ENCODE data around the gene COX11. TPM values are rescaled to one million over a fixed set of nuclear protein-coding genes. Genes with fewer than 3 reads are reported as not detected.

Gene COX11
- total and polyA plus RNA-seq, 2 of the 8 experiments (the other 6 are each of a cell fraction or from before 2014, with no cell fraction given): 43.0 to 54.1 TPM

GRCh38 chr17:54945231-54945630, 23.2 kb downstream of the COX11 start (continued):
- TF ChIP-seq GTF2F1 (IDR thresholded peaks at IDR 0.05; ENCODE audit: borderline replicate concordance, low read depth, low read length): no peak
- TF ChIP-seq CEBPB (IDR thresholded peaks at IDR 0.05; ENCODE audit: low read depth, low read length): no peak
- TF ChIP-seq TAF7 (optimal IDR thresholded peaks at IDR 0.05; ENCODE audit: borderline replicate concordance, low read depth, low read length): no peak
- no peak for TF ChIP-seq RBBP5 (IDR thresholded peaks at IDR 0.05; ENCODE audit: borderline replicate concordance, low read depth, low read length)

Data from H1 (cell line).